NT2/D1 (cell line): ENCODE measurements around the gene BRME1.

Experiments
- YY1 ChIP-seq: IDR thresholded peaks from 2 replicates; pipeline ENCODE4 v1.6.1; 2011; ENCODE audit not compliant: insufficient read length, insufficient read depth
- ZNF274 ChIP-seq: IDR thresholded peaks from 2 replicates; pipeline ENCODE4 v1.6.1; 2011; ENCODE audit warnings: mild to moderate bottlenecking, low read depth, low read length

- TF ChIP-seq YY1 (no peak), ZNF274 (no peak)
These were observed 31.9 kb downstream of the BRME1 start for GRCh38 chr19:13873834-13874515.
